Large intestine (tissue), 3 donors: ENCODE measurements around the gene ARHGAP35. TPM values are rescaled to one million over a fixed set of nuclear protein-coding genes. Genes with fewer than 3 reads are reported as not detected.
"Not testable (repeated sequence)": the region's sequence is repeated elsewhere in the genome, so short reads cannot be mapped to it uniquely, and the experiment has no call there.

Experiments used
- DNase-seq, 2 donors: peaks; one replicate each; pipeline versions ENCODE4 v3.0.0 to v3.0.0-alpha.2; 2013
- H3K27ac ChIP-seq: one replicate; pipeline ENCODE4 v1.5.1; 2013; ENCODE audit warnings: low read length
- H3K27me3 ChIP-seq: 2 replicates; pipeline ENCODE4 v1.6.1; 2013; ENCODE audit warnings: low read length; ENCODE audit not compliant: control insufficient read depth, insufficient read depth
- H3K36me3 ChIP-seq: 2 replicates; pipeline ENCODE4 v1.6.1; 2013; ENCODE audit warnings: low read length; ENCODE audit not compliant: control insufficient read depth, insufficient read depth
- H3K4me1 ChIP-seq: one replicate; pipeline ENCODE4 v1.6.1; 2013; ENCODE audit warnings: low read length; ENCODE audit not compliant: control insufficient read depth, insufficient read depth
- H3K4me3 ChIP-seq: one replicate; pipeline ENCODE4 v1.5.1; 2013; ENCODE audit warnings: low read length
- H3K9me3 ChIP-seq: one replicate; pipeline ENCODE4 v1.6.1; 2013; ENCODE audit warnings: mild to moderate bottlenecking, low read depth, low read length, moderate library complexity; ENCODE audit not compliant: control insufficient read depth
- WGBS: methylation state at CpG from one replicate; pipeline ENCODE4 v1.1.5; 2013; ENCODE audit warnings: low lambda C conversion rate; ENCODE audit not compliant: insufficient coverage; 5-methylcytosine and 5-hydroxymethylcytosine counted together
- polyA plus RNA-seq: library from polyadenylated mRNA; unstranded; fragments of 120-200 nt; gene quantifications from one replicate; pipeline ENCODE4 v1.2.1, GENCODE V29; 2013

ARHGAP35 gene
- polyA plus RNA-seq, 1 donor: 42.8 TPM

GRCh38 chr19:46841458-46842083, 19.2 kb upstream of the ARHGAP35 start:
- no peak overlapping the region for H3K4me3 ChIP-seq
- peaks cover 53% of the 10 kb centered on the region for H3K36me3 ChIP-seq
- H3K27ac ChIP-seq: no peak overlapping the region
- H3K4me1 ChIP-seq: peaks cover 13% of the 10 kb centered on the region
- H3K27me3 ChIP-seq: no peaks in the 10 kb centered on the region
- DNase-seq: peak in 1 of 2 donors; percentile 16
- H3K9me3 ChIP-seq: no peaks in the 10 kb centered on the region
- no CpG with 5 or more reads among the region's 12 CpGs for WGBS

DNA sequence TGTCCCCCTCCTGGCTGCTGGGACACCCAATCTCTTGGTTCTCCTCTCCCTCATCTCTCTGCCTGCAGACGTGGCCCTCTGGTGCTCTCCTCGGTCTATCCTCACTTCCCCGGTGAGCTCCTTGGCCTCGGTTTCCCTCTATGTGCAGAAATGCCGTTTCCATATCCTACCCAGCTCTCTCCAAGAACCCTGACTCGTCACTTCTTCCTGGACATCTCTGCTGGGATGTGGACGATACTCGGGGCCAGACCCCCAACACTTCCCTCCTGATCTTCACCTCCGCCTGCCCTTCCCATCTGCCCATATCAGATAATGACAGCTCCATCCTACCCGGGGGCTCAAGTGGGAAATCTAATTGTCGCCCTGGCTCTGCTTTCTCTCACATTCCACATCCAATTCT, 18.0 kb upstream of the ARHGAP35 start:
- no peaks in the 10 kb centered on the region for H3K9me3 ChIP-seq
- H3K4me1 ChIP-seq: peaks cover 13% of the 10 kb centered on the region
- no peak for DNase-seq
- peaks cover 55% of the 10 kb centered on the region for H3K36me3 ChIP-seq
- H3K27ac ChIP-seq: no peak overlapping the region
- no peak overlapping the region for H3K4me3 ChIP-seq
- no peaks in the 10 kb centered on the region for H3K27me3 ChIP-seq
- WGBS: 100% methylated on average over 1 of the region's 11 CpGs

DNA sequence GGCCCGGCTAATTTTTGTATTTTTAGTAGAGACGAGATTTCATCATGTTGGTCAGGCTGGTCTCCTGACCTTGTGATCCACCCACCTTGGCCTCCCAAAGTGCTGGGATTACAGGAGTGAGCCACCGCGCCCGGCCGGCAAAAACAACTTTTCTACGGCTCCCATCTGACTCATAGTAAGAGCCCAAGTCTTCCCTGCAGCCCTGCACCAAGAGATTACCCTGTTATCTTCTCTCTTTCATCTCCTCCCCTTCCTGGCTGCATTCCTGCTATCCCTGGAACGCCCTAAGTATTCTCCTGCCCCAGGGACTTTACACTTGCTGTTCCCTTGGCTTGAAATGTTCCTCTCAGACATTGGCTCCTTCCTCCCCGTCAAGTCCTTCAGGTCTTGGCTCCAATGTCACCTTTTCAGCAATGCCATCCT, 16.7 kb upstream of the ARHGAP35 start:
- H3K4me3 ChIP-seq: no peak overlapping the region
- no peaks in the 10 kb centered on the region for H3K9me3 ChIP-seq
- no peak overlapping the region for H3K27ac ChIP-seq
- H3K27me3 ChIP-seq: no peaks in the 10 kb centered on the region
- peaks cover 14% of the 10 kb centered on the region for H3K4me1 ChIP-seq
- DNase-seq: no peak
- 40% methylated on average over 1 of the region's 9 CpGs for WGBS
- peaks cover 44% of the 10 kb centered on the region for H3K36me3 ChIP-seq

DNA sequence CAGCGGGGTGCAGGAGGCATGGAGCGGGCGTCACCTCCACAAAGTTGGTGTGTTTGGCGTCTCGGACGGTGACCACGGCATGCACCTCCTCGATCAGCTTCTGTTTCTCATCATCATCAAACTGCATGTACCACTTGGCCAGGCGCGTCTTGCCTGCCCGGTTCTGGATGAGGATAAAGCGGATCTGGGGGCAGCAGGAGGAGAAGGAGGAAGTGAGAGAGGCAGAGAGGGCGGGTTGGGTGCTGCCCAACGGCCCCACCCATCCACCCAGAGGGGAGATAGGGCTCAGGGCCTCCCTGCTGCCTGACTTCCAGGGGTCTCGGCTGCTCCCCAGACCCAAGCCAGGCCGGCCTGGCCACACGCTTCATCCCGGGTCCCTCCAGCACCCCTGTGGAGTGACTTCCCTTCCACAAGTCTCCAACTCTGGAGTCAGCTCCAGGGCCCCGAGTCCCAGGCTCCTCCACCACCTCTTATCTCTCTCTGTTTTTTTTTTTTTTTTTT, 14.8 kb upstream of the ARHGAP35 start:
- H3K27me3 ChIP-seq: no peaks in the 10 kb centered on the region
- DNase-seq: no peak
- WGBS: no CpG with 5 or more reads among the region's 19 CpGs
- no peaks in the 10 kb centered on the region for H3K9me3 ChIP-seq
- peaks cover 40% of the 10 kb centered on the region for H3K36me3 ChIP-seq
- no peak overlapping the region for H3K27ac ChIP-seq
- H3K4me1 ChIP-seq: peaks cover 10% of the 10 kb centered on the region
- no peak overlapping the region for H3K4me3 ChIP-seq

DNA sequence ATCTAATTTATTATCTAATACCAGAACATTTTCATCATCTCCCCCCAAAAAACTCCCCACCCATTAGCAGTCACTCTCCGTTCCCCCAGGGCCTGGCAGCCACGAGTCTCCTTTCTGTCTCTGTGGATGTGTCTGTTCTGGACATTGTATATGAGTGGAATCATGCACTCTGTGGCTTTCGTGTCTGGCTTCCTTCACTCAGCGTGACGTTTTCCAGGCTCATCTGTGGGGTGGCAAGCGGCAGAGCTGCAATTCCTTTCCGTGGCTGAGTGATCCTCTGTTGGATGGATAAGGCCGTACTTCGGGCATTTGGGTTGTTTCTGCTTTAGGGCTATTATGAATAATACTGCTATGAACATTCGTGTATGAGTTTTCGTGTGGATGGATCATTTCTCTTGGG, 13.3 kb upstream of the ARHGAP35 start:
- Histone ChIP-seq H3K4me3 (no peak overlapping the region), H3K9me3 (no peaks in the 10 kb centered on the region), H3K27me3 (no peaks in the 10 kb centered on the region), H3K4me1 (peaks cover 10% of the 10 kb centered on the region), H3K27ac (no peak overlapping the region), H3K36me3 (peaks cover 27% of the 10 kb centered on the region)
- DNase-seq: no peak
- no CpG with 5 or more reads among the region's 11 CpGs for WGBS

DNA sequence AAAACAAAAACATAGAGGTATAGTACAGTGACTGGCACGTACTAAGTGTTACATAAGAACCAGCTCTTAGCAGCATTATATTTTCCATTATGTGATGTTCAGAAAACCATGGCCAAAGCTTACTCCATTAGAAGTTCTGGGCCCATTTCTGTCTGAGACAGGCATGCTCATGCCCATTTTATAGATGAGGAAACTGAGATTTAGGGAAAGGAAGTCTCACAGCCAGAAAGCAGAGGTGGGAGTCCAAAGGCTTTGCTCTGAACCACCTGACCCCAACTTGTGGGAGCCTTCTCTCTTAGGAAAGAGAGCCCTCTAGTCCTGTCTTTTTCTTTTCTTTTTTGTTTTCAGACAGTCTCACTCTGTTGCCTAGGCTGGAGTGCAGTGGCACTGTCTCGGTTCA, 12.4 kb upstream of the ARHGAP35 start:
- H3K27me3 ChIP-seq: no peaks in the 10 kb centered on the region
- no peaks in the 10 kb centered on the region for H3K9me3 ChIP-seq
- no peak overlapping the region for H3K27ac ChIP-seq
- no peak overlapping the region for H3K4me3 ChIP-seq
- peaks cover 10% of the 10 kb centered on the region for H3K4me1 ChIP-seq
- no CpG with 5 or more reads among the region's 2 CpGs for WGBS
- DNase-seq: no peak
- H3K36me3 ChIP-seq: peaks cover 18% of the 10 kb centered on the region

DNA sequence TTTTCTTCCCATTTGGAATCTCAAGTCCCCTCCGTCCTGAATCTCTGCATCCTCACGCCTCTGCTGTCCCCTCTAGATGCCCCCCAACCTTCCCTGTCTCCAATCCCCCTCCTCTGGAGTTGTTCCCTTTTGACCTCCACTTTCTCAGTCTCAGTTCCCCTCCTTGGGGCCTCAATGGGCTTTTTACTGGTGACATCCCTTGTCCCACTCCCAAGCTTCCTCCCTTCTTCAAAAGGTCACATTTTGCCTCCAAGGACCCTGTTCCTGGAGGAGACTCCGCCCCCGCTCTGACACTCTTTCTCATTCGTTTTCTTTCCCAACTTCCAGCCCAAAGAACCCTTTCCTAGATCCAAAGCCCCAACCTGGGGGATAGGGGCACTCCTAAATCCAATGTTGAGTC, 11.2 kb upstream of the ARHGAP35 start:
- Histone ChIP-seq H3K9me3 (no peaks in the 10 kb centered on the region), H3K27me3 (no peaks in the 10 kb centered on the region), H3K4me3 (peak overlapping the region; percentile 97), H3K27ac (peak overlapping the region; percentile 90), H3K4me1 (peaks cover 18% of the 10 kb centered on the region), H3K36me3 (peaks cover 10% of the 10 kb centered on the region)
- DNase-seq: peak in 1 of 2 donors; percentile 14
- 20% methylated on average over 1 of the region's 5 CpGs for WGBS

DNA sequence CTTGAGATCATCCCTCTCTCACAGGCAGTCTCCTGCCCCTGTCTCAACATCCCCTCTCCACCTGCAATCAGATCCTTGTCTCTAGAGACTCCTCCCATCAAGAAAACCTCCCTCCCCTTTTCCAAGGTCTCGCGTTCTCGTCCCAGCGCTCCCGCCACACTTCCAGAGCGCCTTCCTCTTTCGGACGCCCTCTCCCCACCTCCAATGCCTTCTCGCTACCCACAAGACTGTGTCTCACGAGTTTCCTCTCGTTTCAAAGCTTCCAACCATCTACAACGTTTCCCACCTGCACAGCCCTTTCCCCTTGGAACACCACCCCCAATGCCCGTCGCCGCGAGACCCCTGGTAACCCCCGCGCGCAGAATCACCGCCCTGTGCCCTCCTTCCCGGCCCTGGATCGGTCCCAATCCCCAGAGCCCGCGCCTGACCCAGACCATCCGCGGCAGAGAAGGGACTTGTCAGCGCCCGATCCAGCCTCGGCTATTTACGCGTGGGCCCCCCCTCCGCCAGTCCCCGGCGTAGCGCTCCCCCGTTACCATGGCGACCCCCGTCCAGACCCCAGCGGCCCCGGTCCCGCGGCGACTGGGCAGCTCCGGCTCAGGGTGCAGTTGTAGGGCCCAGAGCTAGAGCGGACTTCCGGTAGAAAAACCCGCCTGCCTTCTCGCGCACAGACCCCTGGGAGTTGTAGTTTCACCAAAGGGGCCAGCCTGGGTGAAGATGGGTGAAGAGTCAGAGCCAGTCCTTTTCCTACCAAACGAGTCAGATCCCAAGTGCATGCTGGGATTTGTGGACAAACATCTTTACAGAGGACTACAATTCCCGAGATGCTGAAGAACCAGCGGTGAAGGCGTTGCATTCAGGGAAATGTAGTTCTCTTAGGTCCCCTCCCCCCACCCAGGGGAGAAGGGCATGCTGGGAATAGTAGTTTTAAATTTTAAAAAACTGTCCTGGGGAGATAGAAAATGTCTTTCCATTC, 10.3 kb upstream of the ARHGAP35 start, which contains the start of gene AP2S1:
Gene AP2S1, minus strand, starts transcription at position 619 of the 976 bp plus-strand sequence. Its CDS starts 80 bp downstream, at position 539.
- peak within 1 kb of the TSS; percentile 90 for H3K27ac ChIP-seq
- peak; percentile 99 for DNase-seq
- H3K4me1 ChIP-seq: peaks cover 18% of the 10 kb centered on the region
- H3K4me3 ChIP-seq: peak within 1 kb of the TSS; percentile 97
- peaks cover 10% of the 10 kb centered on the region for H3K36me3 ChIP-seq
- no peaks in the 10 kb centered on the region for H3K27me3 ChIP-seq
- no peaks in the 10 kb centered on the region for H3K9me3 ChIP-seq
- no CpG with 5 or more reads among the region's 53 CpGs for WGBS

DNA sequence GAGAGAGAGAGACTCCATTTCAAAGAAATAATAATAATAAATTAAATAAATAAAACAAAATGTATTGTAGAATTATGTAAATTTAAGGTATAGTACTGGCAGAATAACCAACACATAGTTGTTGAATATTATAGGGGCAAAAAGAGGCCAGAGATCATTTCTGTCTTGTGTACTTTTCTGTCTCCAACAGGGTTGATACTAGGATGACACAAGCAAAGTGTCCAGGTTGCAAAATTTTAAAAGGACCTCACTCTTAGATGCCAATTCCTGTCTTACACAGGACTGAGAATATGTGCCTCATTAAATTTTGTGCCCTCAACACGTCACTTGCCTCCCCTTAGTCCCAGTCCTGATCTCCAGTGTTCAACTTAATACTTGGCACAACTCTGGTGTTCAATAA, 8.0 kb upstream of the ARHGAP35 start:
- Histone ChIP-seq H3K36me3 (no peaks in the 10 kb centered on the region), H3K27me3 (no peaks in the 10 kb centered on the region), H3K4me3 (no peak overlapping the region), H3K4me1 (peaks cover 29% of the 10 kb centered on the region), H3K9me3 (no peaks in the 10 kb centered on the region), H3K27ac (no peak overlapping the region)
- WGBS: no CpG with 5 or more reads among the region's 1 CpG
- no peak for DNase-seq

GRCh38 chr19:46854698-46855097, 6.1 kb upstream of the ARHGAP35 start:
- not testable (repeated sequence) for DNase-seq, H3K9me3 ChIP-seq, H3K36me3 ChIP-seq, H3K27ac ChIP-seq, H3K27me3 ChIP-seq, H3K4me3 ChIP-seq
- WGBS: no CpG with 5 or more reads among the region's 13 CpGs
- peaks cover 25% of the 10 kb centered on the region for H3K4me1 ChIP-seq
